ENCODE data around the gene ATG4B. TPM values are rescaled to one million over a fixed set of nuclear protein-coding genes. Genes with fewer than 3 reads are reported as not detected.

The ATG4B gene
- total RNA-seq, 1 donor from 2014 or later = 62.7 TPM

DNA sequence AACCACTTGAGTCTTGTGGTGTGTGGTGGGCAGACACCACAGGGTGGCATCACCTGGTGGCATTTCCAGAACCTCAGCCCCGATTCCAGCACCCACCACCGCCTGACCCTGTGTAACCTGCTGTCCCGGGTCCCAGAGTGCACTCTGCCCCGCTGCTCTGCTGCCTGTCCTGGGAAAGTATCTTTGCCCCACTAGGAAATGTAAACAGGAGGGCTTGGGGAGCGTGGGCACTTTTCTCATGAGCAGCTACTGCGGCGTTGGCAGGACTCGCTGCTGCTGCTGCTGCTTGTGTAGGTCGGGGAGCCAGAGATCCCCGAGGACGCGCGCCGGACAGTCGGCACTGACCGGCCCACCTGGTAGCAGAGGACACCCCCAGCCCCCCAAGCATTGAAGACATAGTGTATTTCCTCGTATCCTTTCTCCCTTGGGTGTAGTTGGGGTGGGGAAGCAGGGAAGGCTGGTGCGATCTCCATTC is 35.7 kb downstream of the ATG4B start:
- Histone ChIP-seq H3K27ac (no peak overlapping the region), H3K27me3 (ENCODE audit: low read depth) (no peaks in the 10 kb centered on the region), H3K9me3 (no peaks in the 10 kb centered on the region), H3K4me3 (no peak overlapping the region), H3K36me3 (peaks cover 83% of the 10 kb centered on the region), H3K4me1 (no peaks in the 10 kb centered on the region)
- DNase-seq (no peak), ATAC-seq (no peak)
- intact Hi-C loops (cut with DNase I) = no loop called here
- TF ChIP-seq, protein P1, sequence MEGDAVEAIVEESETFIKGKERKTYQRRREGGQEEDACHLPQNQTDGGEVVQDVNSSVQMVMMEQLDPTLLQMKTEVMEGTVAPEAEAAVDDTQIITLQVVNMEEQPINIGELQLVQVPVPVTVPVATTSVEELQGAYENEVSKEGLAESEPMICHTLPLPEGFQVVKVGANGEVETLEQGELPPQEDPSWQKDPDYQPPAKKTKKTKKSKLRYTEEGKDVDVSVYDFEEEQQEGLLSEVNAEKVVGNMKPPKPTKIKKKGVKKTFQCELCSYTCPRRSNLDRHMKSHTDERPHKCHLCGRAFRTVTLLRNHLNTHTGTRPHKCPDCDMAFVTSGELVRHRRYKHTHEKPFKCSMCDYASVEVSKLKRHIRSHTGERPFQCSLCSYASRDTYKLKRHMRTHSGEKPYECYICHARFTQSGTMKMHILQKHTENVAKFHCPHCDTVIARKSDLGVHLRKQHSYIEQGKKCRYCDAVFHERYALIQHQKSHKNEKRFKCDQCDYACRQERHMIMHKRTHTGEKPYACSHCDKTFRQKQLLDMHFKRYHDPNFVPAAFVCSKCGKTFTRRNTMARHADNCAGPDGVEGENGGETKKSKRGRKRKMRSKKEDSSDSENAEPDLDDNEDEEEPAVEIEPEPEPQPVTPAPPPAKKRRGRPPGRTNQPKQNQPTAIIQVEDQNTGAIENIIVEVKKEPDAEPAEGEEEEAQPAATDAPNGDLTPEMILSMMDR (IDR thresholded peaks at IDR 0.05) = no peak

DNA sequence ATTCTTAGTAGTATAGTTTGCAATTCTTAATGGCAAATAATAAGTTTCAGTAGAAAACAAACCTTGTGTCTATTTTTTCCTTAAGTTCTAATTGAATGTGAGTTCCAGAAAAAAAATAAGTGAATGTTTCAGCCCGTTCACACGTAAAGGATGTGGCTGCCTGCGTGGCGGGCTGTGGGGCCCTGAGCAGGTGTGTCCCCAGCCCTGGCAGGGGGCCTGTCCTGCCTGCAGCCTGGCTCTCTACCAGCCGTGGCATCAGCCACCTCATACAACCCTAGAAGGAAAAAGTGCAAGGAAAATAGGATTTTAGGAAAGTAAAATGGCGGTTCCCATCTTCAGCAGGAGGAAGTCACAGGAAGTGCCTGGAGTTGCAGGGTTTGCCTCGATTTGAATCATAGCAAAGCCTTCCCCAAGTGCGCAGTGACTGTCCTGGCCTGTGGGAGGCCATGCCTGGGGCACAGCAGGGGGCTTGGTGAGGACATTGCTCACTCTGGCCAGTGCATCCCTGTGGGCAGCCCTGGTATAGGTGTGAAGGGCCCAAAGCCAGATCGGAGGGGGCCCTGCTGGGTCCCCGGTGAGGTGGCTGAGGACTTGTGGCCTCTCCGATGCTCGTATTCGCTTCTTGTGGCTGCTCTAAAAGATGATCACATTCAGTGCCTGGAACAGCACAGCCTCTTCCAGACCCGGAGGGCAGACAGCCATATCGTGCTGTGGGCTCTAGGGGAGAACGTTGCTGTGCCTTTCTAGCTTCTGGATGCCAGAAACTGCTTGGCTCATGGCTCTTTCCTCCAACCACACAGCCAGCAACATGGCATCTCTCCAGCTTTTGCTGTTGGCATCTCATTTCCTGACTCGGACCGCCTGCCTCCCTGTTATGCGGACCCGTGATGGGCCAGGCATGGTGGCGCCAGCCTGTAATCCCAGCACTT is 36.6 kb downstream of the ATG4B start:
- intact Hi-C loops (cut with DNase I) = no loop called here
- ATAC-seq = no peak

DNA sequence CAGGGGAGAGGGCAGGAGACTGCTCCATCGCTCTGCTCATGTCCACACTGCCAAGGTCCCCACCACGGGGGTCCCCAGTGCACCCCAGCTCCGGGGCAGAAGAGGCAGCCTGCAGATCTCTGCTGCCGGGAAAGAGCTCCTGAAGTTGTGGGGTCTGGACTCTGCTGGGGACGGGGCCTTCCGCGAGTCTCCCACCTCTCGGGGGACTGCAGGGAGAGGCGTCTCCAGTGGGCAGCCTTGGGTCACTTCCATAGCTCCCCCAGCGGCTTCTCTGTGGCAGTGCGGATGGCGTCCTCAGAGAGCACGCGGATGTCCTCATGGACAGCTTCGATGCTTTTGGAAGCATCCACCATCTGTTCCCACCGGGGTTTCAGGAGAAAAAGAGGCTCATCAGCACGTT is 38.4 kb downstream of the ATG4B start:
- DNase-seq (no peak), ATAC-seq (no peak)
- Histone ChIP-seq H3K4me1 (no peaks in the 10 kb centered on the region), H3K27me3 (ENCODE audit: low read depth) (no peaks in the 10 kb centered on the region), H3K27ac (no peak overlapping the region), H3K36me3 (peaks cover 66% of the 10 kb centered on the region), H3K9me3 (no peaks in the 10 kb centered on the region), H3K4me3 (no peak overlapping the region)
- intact Hi-C loops (cut with DNase I) = no loop called here
- TF ChIP-seq, protein P1 (IDR thresholded peaks at IDR 0.05) = no peak

More for the DNA sequence above, 36.6 kb downstream of the ATG4B start:
- Histone ChIP-seq H3K4me3 (no peak overlapping the region), H3K9me3 (no peaks in the 10 kb centered on the region), H3K27ac (no peak overlapping the region), H3K27me3 (ENCODE audit: low read depth) (no peaks in the 10 kb centered on the region), H3K4me1 (no peaks in the 10 kb centered on the region), H3K36me3 (peaks cover 81% of the 10 kb centered on the region)
- DNase-seq = no peak
- TF ChIP-seq, protein P1 (IDR thresholded peaks at IDR 0.05) = no peak

DNA sequence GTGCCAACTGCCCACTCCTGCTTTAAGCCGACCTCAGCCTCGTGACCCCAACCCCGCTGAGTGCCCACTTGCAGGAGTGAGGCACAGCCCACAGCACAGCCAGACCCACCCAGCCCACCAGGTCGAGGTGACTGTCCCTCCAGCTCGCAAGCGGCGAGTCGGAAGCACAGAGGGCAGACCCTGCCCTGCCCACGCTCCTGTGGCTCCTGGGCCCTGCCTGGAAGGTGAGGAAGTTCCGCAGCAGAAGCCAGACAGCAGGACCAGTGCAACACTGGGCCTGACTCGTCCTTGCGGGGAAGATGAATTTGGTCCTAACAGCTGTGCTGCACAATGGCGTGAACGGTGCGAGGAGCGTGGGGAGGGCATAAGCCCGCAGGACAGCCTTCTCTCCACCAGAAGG is 39.2 kb downstream of the ATG4B start:
- peaks cover 66% of the 10 kb centered on the region for H3K36me3 ChIP-seq
- DNase-seq (no peak), ATAC-seq (no peak)
- H3K4me1 ChIP-seq = no peaks in the 10 kb centered on the region
- H3K27me3 ChIP-seq (ENCODE audit: low read depth) = no peaks in the 10 kb centered on the region
- intact Hi-C loops (cut with DNase I) = no loop called here
- H3K4me3 ChIP-seq = no peak overlapping the region
- no peaks in the 10 kb centered on the region for H3K9me3 ChIP-seq
- H3K27ac ChIP-seq = no peak overlapping the region
- TF ChIP-seq, protein P1 (IDR thresholded peaks at IDR 0.05) = no peak

DNA sequence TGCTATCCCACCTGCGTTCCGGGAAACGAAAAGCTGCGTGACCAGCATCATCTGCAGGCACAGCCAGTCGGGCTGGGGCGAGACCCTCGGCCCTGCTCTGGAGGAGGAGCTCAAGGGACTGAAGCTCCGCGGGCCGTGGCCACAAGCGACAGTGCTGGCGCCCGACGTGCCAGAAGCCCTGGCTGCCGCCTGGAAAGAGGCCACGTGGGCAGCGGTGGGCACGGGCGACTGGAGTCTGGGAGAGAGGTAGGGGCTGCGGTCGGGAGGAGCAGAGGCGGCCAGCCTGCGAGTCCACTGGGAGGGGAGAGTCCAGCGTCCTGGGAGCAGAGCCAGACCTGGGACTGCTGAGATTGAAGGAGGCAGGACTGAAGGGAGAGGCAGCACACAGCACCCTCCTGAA is 39.9 kb downstream of the ATG4B start:
- Histone ChIP-seq H3K36me3 (peaks cover 63% of the 10 kb centered on the region), H3K4me3 (no peak overlapping the region), H3K27ac (no peak overlapping the region), H3K9me3 (no peaks in the 10 kb centered on the region), H3K27me3 (ENCODE audit: low read depth) (no peaks in the 10 kb centered on the region), H3K4me1 (no peaks in the 10 kb centered on the region)
- TF ChIP-seq, protein P1 (IDR thresholded peaks at IDR 0.05) = no peak
- intact Hi-C loops (cut with DNase I) = no loop called here
- ATAC-seq (no peak), DNase-seq (no peak)

All from lower lobe of right lung (tissue), 2 donors.